K562 (cell line): Measurements from ENCODE around the gene ZNF785. TPM values are rescaled to one million over a fixed set of nuclear protein-coding genes. Genes with fewer than 3 reads are reported as not detected.

ENCODE experiments used
- ARID4B ChIP-seq: sonication (generic); formaldehyde crosslinking; IDR thresholded peaks from 2 replicates; pipeline ENCODE4 v1.8.0; 2022; ENCODE audit warnings: mild to moderate bottlenecking, missing genetic modification reagents
- FOXJ2 ChIP-seq: fragments of 200-800 bp; sonication (Bioruptor generic); IDR thresholded peaks from 2 replicates; pipeline ENCODE4 v1.6.1; 2016; ENCODE audit warnings: missing genetic modification characterization, missing compliant biosample characterization
- HDAC1 ChIP-seq, 2 experiments: fragments of 450-650 bp; IDR thresholded peaks; 2 replicates each; pipeline ENCODE4 v1.6.1; 2016 to 2017; ENCODE audit warnings: inconsistent platforms in 1 of 2, mild to moderate bottlenecking in 1 of 2, moderate library complexity in 1 of 2
- MCM5 ChIP-seq: fragments of 450-650 bp; IDR thresholded peaks from 2 replicates; pipeline ENCODE4 v1.6.1; 2016; ENCODE audit warnings: low read depth
- NCOA2 ChIP-seq, 2 experiments: fragments of 450-650 bp; IDR thresholded peaks; 2 replicates each; pipeline ENCODE4 v1.6.1; 2018; ENCODE audit warnings: mild to moderate bottlenecking in 2 of 2, moderate library complexity in 1 of 2; ENCODE audit not compliant: partially characterized antibody in 2 of 2
- PML ChIP-seq: IDR thresholded peaks from 2 replicates; pipeline ENCODE4 v1.6.1; 2012; ENCODE audit warnings: low read length, inconsistent platforms
- POLR2H ChIP-seq: IDR thresholded peaks from 2 replicates; pipeline ENCODE4 v1.6.1; 2016; ENCODE audit warnings: missing genetic modification characterization, low read depth, mild to moderate bottlenecking, control low read depth, missing compliant biosample characterization, moderate library complexity
- ZKSCAN3 ChIP-seq: fragments of 250-450 bp; sonication (Bioruptor Pico); IDR thresholded peaks from 2 replicates; pipeline ENCODE4 v1.4.0; 2020
- ZNF140 ChIP-seq: fragments of 250-450 bp; sonication (Bioruptor Pico); IDR thresholded peaks from 2 replicates; pipeline ENCODE4 v1.8.0; 2021; ENCODE audit warnings: moderate library complexity, mild to moderate bottlenecking, inconsistent platforms
- ZSCAN32 ChIP-seq: fragments of 450-650 bp; formaldehyde crosslinking; IDR thresholded peaks from 2 replicates; pipeline ENCODE4 v1.4.0; 2020; ENCODE audit warnings: mild to moderate bottlenecking, moderate library complexity
- polyA plus RNA-seq, 8 experiments: library from polyadenylated mRNA; depleted of rRNA in 4 of 8; stranded (reverse) in 5 of 8; unstranded in 3 of 8; fragments of >200 nt; fragmentation: Nextera tagmentation in 2 of 8; fragmentation: Illumina TruSeq in 1 of 8; extraction: Ambion mirVana in 2 of 8; extraction: Trizol in 1 of 8; gene quantifications; 2 replicates each; pipeline versions ENCODE4 v1.2.1 to v1.2.3, GENCODE V29; 2011 to 2014; ENCODE audit warnings: inconsistent platforms in 1 of 8, missing spikeins in 1 of 8
- total RNA-seq, 7 experiments: library from RNA; depleted of rRNA in 6 of 7; stranded (reverse); fragments of >200 nt in 6 of 7; fragmentation: Illumina TruSeq in 2 of 7; extraction: Trizol in 2 of 7; gene quantifications; 2 replicates each; pipeline versions ENCODE4 v1.2.1 to v1.2.3, GENCODE V29; 2011 to 2021; ENCODE audit warnings: low replicate concordance in 1 of 7
- TF ChIP-seq, protein P1 (sequence below), 2 experiments: fragments of 450-650 bp in 1 of 2; IDR thresholded peaks; 2 replicates each; pipeline ENCODE4 v1.6.1; 2011 to 2017; ENCODE audit warnings: low read depth in 2 of 2, antibody characterized with exemption in 1 of 2, borderline replicate concordance in 1 of 2, low read length in 1 of 2, mild to moderate bottlenecking in 1 of 2, mixed read lengths in 1 of 2; ENCODE audit not compliant: control insufficient read depth in 1 of 2
- TF ChIP-seq, protein P2 (sequence below), 2 experiments: fragments of 250-450 bp in 1 of 2; fragments of 450-650 bp in 1 of 2; sonication (Bioruptor Pico) in 1 of 2; IDR thresholded peaks; 2 replicates each; pipeline versions ENCODE4 v1.6.1 to v1.8.0; 2016 to 2021; ENCODE audit warnings: mild to moderate bottlenecking in 2 of 2, moderate library complexity in 2 of 2, missing compliant biosample characterization in 1 of 2, missing genetic modification characterization in 1 of 2
- TF ChIP-seq, protein P3 (sequence below), 2 experiments: fragments of 450-650 bp; IDR thresholded peaks; 2 replicates each; pipeline ENCODE4 v1.6.1; 2018; ENCODE audit warnings: mild to moderate bottlenecking in 2 of 2, low read depth in 1 of 2; ENCODE audit not compliant: partially characterized antibody in 2 of 2

Gene ZNF785
- total and polyA plus RNA-seq, 9 of the 15 experiments (the other 6 are each of a cell fraction or from before 2014, with no cell fraction given) = 0.64 to 11.0 (median 6.4) TPM

- TF ChIP-seq ARID4B (CRISPR knock-in tag) = no peak
- TF ChIP-seq ZKSCAN3 (CRISPR knock-in tag) = no peak
- TF ChIP-seq FOXJ2 (tag) = no peak
- peak; percentile 78 for TF ChIP-seq POLR2H (tag)
- no peak for TF ChIP-seq MCM5
- TF ChIP-seq, protein P1, sequence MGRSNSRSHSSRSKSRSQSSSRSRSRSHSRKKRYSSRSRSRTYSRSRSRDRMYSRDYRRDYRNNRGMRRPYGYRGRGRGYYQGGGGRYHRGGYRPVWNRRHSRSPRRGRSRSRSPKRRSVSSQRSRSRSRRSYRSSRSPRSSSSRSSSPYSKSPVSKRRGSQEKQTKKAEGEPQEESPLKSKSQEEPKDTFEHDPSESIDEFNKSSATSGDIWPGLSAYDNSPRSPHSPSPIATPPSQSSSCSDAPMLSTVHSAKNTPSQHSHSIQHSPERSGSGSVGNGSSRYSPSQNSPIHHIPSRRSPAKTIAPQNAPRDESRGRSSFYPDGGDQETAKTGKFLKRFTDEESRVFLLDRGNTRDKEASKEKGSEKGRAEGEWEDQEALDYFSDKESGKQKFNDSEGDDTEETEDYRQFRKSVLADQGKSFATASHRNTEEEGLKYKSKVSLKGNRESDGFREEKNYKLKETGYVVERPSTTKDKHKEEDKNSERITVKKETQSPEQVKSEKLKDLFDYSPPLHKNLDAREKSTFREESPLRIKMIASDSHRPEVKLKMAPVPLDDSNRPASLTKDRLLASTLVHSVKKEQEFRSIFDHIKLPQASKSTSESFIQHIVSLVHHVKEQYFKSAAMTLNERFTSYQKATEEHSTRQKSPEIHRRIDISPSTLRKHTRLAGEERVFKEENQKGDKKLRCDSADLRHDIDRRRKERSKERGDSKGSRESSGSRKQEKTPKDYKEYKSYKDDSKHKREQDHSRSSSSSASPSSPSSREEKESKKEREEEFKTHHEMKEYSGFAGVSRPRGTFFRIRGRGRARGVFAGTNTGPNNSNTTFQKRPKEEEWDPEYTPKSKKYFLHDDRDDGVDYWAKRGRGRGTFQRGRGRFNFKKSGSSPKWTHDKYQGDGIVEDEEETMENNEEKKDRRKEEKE (IDR thresholded peaks at IDR 0.05; ENCODE audit: borderline replicate concordance in 1 of 2, control insufficient read depth in 1 of 2, low read depth in 2 of 2, low read length in 1 of 2) = no peak
- TF ChIP-seq ZNF140 (CRISPR knock-in tag) = no peak
- no peak for TF ChIP-seq NCOA2 (IDR thresholded peaks at IDR 0.05; ENCODE audit: partially characterized antibody in 2 of 2)
- TF ChIP-seq PML = no peak
- TF ChIP-seq ZSCAN32 (CRISPR knock-in tag) = no peak
- TF ChIP-seq, protein P2, sequence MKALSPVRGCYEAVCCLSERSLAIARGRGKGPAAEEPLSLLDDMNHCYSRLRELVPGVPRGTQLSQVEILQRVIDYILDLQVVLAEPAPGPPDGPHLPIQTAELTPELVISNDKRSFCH (CRISPR knock-in tag; IDR thresholded peaks at IDR 0.05) = no peak
- TF ChIP-seq, protein P2 (tag; IDR thresholded peaks at IDR 0.05) = 0 out of 2 replicates have a peak, but pooled peaks have one; percentile 30
- TF ChIP-seq, protein P3, sequence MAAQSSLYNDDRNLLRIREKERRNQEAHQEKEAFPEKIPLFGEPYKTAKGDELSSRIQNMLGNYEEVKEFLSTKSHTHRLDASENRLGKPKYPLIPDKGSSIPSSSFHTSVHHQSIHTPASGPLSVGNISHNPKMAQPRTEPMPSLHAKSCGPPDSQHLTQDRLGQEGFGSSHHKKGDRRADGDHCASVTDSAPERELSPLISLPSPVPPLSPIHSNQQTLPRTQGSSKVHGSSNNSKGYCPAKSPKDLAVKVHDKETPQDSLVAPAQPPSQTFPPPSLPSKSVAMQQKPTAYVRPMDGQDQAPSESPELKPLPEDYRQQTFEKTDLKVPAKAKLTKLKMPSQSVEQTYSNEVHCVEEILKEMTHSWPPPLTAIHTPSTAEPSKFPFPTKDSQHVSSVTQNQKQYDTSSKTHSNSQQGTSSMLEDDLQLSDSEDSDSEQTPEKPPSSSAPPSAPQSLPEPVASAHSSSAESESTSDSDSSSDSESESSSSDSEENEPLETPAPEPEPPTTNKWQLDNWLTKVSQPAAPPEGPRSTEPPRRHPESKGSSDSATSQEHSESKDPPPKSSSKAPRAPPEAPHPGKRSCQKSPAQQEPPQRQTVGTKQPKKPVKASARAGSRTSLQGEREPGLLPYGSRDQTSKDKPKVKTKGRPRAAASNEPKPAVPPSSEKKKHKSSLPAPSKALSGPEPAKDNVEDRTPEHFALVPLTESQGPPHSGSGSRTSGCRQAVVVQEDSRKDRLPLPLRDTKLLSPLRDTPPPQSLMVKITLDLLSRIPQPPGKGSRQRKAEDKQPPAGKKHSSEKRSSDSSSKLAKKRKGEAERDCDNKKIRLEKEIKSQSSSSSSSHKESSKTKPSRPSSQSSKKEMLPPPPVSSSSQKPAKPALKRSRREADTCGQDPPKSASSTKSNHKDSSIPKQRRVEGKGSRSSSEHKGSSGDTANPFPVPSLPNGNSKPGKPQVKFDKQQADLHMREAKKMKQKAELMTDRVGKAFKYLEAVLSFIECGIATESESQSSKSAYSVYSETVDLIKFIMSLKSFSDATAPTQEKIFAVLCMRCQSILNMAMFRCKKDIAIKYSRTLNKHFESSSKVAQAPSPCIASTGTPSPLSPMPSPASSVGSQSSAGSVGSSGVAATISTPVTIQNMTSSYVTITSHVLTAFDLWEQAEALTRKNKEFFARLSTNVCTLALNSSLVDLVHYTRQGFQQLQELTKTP (IDR thresholded peaks at IDR 0.05; ENCODE audit: low read depth in 1 of 2, partially characterized antibody in 2 of 2) = peak in 1 of 2 experiments; percentile 61
- peak in 1 of 2 experiments; percentile 23; a peak in 1 of 4 replicates for TF ChIP-seq HDAC1 (IDR thresholded peaks at IDR 0.05)
Measured at GRCh38 chr16:30609926-30610839, 24.7 kb upstream of the ZNF785 start, which contains the start of gene ZNF689 (continued).
